HG03060 (cell line): ENCODE results near the gene BTNL3.
"Not testable (repeated sequence)": the region's sequence is repeated elsewhere in the genome, so short reads cannot be mapped to it uniquely, and the experiment has no call there.

Experiments used
- ATAC-seq: cut with Tn5 transposase; IDR thresholded peaks from one replicate; pipeline ENCODE4 v1.9.1; 2021; ENCODE audit warnings: low read depth, moderate number of reproducible peaks; ENCODE audit not compliant: unreplicated experiment

BTNL3 gene, protein sequence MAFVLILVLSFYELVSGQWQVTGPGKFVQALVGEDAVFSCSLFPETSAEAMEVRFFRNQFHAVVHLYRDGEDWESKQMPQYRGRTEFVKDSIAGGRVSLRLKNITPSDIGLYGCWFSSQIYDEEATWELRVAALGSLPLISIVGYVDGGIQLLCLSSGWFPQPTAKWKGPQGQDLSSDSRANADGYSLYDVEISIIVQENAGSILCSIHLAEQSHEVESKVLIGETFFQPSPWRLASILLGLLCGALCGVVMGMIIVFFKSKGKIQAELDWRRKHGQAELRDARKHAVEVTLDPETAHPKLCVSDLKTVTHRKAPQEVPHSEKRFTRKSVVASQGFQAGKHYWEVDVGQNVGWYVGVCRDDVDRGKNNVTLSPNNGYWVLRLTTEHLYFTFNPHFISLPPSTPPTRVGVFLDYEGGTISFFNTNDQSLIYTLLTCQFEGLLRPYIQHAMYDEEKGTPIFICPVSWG

DNA sequence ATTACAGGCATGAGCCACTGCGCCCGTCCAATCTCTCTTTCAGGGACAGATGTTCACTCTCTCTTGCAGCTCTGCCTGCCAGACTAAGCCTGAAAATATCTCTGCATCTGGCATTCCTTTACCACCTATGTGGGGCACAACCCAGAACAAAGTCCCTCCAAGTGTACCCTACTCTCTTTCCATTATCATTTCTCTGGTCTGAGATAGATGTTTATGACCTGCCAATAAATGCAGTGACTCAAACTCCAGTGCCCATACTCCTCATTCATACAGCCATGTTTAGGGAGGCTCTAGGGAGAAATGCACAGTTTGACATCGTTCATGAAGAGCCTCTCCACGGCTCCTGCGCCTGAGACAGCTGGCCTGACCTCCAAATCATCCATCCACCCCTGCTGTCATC is at the start of gene BTNL3:
TSS of gene BTNL3 (plus strand) at position 255 of the 400 bp plus-strand sequence. CDS start 183 bp downstream, outside the sequence.
- no peak for ATAC-seq

DNA sequence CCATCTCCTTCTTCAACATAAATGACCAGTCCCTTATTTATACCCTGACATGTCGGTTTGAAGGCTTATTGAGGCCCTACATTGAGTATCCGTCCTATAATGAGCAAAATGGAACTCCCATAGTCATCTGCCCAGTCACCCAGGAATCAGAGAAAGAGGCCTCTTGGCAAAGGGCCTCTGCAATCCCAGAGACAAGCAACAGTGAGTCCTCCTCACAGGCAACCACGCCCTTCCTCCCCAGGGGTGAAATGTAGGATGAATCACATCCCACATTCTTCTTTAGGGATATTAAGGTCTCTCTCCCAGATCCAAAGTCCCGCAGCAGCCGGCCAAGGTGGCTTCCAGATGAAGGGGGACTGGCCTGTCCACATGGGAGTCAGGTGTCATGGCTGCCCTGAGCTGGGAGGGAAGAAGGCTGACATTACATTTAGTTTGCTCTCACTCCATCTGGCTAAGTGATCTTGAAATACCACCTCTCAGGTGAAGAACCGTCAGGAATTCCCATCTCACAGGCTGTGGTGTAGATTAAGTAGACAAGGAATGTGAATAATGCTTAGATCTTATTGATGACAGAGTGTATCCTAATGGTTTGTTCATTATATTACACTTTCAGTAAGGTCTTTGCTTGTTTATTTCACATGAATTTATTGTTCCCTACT is 38.2 kb upstream of the BTNL3 start:
- ATAC-seq: no peak

DNA sequence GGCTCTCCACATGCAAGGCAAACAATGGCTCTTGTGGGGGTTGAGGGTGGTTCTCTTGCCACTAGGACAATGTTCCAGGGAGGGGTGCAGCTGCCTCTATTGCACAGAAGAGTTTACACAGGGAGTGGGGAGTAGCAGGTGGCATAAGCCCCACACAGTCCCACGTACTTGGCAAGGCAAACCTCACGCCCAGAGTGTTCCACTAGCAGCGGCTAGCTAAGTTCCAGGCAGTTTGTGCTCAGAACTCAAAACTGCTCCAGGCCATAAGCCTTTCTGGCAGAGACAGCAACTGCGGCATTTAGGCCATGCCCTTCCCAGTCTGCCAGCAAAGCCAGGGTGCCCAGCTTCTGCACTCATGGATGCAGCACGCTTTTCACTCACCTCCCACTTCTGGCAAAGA is 29.0 kb upstream of the BTNL3 start:
- no peak for ATAC-seq

DNA sequence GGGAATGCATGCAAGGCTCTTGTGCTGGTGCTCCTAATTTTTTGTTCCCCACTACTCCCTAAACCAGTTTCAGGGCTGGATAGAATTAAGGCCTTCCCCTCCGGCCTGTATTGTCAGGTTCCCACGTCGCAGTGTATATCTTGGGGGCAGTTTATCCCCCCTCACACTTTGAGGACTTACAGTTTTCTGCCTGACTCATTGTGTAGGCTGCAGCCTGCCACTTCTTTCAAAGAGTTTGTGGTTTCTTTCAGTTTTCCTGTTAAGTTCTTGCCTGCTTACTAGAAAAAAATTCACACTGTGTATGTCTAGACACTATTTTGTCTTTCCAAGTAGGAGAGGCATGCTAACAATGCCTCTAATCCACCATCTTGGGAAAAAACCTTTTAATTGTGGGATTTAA is 28.4 kb upstream of the BTNL3 start:
- ATAC-seq: no peak

DNA sequence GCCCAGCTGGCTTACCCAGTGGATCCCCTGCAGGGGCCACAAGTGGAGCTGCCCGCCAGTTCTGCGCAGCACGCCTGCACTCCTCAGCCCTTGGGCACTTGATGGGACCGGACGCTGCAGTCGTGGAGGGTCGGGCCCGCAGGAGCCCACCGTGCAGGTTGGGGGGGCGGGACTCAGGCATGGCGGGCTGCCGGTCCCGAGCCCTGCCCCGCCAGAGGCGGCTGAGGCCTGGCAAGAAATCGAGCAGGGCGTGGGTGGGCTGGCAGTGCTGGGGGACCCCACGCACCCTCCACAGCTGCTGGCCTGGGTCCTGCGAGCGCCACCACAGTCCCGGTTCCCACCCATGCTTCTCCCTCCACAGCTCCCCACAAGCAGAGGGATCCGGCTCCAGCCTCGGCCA is 19.2 kb upstream of the BTNL3 start:
- ATAC-seq: no peak

DNA sequence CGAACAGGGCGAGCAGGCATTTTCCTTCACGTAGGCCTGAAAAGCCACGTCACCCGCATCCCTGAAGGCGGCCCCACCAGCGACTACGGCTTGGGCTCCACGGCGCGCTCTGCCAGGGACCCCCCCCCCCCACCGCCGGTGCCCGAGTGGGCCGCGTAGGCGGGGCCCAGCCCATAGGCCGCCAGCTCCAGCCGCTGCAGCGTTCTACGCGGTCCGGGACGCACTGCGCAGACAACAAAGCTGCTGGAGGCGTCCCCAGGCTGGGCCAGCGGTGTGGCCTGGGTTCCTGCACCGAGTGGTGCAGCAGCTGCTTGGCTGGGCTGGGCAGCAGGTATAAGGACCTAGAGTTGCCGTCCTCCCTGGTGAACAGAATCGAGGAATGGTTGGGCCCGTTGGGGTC is 18.3 kb upstream of the BTNL3 start:
- no peak for ATAC-seq

DNA sequence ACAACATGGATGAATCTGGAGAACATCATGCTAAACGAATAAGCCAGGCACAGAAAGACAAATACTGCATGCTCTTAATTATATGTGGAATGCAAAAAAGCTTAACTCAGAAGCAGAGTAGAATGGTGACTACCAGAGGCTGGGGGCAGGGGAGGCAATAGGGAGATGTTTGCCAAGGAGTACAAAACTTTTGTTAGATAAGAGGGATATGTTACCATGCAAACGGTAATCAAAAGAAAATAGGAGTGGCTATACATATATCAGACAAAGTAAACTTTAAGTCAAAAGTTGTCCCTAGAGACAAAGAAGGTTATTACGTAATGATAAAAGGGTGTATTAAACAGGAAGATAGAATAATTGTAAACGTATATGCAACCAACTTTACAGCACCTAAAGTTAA is 17.8 kb upstream of the BTNL3 start:
- no peak for ATAC-seq

DNA sequence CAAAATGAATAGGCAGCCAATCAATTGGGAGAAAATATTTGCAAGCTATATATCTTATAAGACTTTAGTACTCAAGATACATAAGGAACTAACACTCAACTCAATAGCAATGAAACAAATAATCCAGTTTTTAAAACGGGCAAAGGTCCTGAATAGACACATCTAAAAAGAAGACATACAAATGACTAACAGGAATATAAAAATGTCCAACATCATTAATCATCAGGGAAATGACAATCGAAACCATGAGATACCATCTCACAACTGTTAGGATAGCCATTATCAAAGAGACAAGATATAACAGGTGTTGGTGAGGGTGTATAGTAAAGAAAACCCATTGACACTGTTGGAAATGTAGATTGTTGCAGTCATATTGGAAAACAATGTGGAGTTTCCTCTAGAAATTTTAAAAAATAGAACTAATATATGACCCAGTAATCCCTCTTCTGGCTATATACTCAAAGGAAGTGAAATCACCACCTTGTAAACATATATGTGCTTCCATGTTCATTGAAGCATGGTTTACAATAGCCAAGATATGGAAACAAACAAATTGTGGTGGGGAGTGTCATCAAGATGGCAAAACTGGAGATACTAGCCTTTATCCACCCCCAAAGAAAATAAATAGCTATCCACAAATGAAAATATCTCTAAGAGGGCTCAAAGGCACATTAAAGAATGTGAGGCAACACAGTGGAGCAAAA is 13.9 kb upstream of the BTNL3 start:
- peak; percentile 19 for ATAC-seq

DNA sequence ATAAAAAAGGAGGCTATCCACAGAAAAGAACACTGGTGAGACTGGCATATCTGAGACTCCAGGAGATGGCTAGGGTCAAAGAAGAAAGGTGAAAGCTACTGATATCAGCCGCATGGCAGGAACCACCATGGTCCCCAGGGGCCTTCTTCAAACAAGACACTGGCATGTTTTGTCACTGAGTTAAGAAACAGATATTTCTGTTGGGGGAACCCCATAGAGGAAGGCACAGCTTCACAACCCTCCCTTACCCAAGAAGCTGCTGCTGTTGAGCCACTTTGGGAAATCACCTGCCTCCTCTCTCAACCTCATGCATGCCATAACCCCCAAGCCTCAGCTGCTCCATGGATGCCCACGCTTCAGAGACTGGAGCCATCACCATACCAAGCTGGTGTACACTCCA is 13.3 kb upstream of the BTNL3 start:
- ATAC-seq: peak; percentile 84

DNA sequence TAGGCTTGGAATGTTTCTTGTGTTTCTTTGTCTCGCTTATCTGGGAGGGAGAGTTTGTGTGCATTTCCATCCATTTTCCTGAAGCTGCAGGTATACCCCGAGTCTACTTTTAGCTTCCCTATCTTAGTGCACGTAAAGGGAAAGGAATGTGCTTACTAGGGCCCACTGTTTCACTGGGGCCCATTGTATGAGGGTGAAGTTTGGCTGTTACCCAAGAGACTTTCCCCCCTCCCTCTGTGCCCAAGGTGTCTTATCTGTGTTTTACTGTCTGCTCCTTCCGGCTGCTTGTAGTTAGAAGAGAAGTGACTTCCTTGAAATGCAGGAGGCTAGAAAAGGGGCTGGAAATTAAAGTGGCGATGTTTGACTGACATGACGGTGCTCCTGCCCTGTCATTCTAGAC is 12.1 kb upstream of the BTNL3 start:
- no peak for ATAC-seq

DNA sequence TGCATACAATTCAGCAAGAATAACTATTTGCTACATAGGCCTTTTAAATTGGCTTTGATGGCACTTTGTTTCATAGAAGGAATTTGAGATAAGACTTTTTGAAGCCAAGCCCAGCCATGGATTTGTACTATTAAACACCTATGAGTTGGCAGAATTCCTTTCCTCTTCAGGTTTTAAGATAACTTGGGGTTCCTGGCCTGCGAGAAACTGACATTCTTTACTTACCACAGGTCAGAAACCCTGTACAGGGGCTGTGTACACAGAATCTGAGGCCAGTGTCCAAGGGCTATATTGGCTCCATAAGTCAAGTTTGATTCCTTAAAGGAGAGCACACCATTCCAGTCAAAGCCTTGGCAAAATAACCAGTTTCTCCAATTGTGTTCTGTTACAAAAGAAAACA is 10.8 kb upstream of the BTNL3 start:
- no peak for ATAC-seq

DNA sequence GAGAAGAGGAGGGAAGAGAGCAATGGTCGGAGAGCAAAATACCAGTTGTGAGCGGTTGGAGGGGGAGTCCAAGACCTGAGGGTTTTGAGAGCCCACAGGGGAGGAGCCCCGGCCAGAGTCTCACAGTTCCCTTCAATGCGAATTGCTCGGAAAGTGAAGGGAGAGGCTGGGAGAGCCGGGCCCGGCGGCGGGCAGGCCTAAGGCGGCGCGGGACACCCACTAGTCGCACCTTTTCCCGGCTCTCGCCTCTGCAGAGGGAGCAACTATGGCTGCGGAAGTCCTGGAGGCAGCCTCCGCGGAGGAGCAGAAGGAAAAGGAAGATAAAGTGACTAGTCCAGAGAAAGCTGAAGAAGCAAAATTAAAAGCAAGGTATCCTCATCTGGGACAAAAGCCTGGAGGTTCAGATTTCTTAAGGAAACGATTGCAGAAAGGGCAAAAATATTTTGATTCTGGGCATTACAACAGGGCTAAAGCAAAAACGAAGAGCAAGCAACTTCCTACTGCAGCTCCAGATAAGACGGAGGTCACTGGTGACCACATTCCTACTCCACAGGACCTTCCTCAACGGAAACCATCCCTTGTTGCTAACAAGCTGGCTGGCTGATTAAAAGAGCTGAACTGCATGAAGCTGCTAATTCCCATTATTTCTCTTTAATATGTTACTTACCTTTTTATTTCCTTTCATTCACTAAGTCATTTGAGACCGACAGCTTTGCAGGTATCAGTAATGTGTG is 6.5 kb upstream of the BTNL3 start:
- no peak for ATAC-seq

DNA sequence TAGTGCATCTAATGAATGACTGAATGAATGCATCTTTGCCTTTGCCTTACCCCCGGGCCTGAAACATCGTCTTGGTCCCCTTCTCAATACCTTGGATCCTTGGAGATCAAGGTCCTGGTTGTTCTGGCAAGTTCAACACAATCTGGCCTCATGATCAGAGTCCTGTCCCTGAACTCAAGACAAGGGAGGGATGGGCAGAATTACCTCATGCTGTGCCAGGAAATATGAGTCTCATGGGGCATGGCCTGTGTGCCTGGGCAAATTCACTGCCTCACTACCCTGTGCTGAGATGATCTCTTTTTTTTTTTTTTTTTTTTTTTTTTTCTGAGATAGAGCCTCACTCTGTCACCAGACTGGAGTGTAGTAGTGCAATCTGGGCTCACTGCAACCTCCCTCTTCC is 630 bp upstream of the BTNL3 start:
- no peak for ATAC-seq

DNA sequence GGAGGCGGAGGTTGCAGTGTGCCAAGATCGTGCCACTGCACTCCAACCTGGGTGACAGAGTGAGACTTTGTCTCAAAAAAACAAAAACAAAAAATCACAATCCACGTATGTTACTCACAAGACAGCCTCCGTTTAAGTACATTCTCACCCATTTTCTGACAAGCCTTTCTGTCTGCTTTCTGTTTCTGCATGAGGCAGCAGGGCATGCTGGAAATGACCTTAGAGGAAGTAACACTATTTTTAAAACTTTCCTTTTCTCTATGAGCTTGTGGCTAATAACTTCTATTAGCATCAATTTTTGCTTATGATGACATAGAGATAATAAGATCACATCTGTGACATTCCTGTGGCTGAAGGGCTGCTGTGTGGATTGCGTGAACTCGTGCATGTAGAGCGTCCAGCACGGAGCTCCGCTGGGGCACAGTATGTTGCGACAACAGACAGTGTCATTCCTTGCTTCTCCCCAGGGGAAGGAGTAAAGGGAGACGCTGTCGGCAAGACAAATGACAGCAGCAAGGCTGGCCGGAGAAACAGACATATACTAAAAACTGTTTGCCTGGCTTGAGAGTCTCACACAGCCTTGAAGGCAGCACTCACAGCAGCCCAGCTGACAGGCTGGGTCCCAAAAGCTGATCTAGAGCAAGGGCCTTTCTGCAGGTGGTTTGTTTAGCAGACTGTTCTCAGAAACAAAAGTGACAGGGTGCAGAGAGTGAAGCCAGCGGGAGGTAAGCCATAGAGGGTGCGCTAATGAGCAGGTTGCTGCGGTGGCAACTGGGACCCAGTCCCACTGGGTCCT is 1.6 kb downstream of the BTNL3 start:
- ATAC-seq: no peak

DNA sequence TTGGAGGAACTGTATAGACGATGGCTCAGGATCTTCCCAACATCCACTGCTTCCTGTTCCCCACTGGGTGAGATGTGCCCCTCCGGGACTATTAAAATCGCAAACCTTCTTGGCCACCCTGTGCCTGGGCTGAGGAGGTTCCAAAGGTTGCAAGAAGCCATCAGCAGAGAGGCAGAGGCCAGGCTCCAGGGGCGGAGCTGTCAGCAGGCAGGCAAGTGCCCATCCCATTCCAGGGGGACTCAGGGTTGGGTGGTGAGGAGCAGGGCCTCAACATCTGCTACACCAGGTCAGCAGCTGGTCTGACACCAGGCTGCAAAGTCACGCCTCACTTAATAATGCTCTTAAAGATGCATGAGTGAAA is 2.2 kb downstream of the BTNL3 start:
- ATAC-seq: no peak

DNA sequence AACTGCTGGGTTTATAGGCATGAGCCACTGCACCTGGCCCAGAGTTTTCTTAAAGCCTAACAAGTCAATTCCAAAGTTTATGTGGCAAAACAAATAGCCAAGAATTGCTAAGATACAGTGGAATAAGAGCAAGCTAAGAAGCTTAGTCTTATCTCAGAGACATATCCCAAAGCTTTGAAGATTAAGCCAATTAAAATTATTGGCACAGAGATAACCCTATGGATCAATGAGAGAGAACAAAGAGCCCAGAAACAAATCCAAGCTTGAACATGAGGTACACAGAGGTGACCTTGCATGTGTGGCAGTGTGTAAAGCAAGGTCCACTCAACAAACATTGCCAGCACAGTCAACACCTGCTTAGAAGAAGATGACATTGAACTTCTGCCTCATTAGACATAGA is 13.3 kb downstream of the BTNL3 start:
- ATAC-seq: no peak

DNA sequence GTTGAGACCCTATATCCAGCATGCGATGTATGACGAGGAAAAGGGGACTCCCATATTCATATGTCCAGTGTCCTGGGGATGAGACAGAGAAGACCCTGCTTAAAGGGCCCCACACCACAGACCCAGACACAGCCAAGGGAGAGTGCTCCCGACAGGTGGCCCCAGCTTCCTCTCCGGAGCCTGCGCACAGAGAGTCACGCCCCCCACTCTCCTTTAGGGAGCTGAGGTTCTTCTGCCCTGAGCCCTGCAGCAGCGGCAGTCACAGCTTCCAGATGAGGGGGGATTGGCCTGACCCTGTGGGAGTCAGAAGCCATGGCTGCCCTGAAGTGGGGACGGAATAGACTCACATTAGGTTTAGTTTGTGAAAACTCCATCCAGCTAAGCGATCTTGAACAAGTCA is 17.1 kb downstream of the BTNL3 start:
- no peak for ATAC-seq

DNA sequence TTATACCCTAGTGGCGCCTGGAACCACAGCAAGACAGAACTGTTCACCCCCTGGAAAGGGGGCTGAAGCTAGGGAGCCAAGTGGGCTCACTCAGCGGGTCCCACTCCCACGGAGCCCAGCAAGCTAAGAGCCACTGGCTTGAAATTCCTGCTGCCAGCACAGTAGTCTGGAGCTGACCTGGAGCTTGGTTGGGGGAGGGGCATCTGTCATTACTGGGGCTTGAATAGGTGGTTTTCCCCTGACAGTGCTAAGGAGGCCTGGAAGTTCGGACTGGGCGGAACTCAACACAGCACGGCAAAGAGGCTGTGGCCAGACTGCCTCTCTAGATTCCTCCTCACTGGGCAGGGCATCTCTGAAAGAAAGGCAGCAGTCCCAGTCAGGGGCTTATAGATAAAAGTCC is 19.5 kb downstream of the BTNL3 start:
- no peak for ATAC-seq

DNA sequence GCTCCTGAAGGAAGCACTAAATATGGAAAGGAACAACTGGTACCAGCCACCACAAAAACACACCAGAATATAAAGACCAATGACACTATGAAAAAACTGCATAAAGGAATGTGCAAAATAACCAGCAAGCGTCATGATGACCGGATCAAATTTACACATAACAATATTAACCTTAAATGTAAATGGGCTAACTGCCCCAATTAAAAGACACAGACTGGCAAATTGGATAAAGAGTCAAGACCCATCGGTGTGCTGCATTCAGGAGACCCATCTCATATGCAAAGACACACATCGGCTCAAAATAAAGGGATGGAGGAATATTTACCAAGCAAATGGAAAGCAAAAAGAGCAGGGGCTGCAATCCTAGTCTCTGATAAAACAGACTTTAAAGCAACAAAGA is 21.4 kb downstream of the BTNL3 start:
- not testable (repeated sequence) for ATAC-seq

DNA sequence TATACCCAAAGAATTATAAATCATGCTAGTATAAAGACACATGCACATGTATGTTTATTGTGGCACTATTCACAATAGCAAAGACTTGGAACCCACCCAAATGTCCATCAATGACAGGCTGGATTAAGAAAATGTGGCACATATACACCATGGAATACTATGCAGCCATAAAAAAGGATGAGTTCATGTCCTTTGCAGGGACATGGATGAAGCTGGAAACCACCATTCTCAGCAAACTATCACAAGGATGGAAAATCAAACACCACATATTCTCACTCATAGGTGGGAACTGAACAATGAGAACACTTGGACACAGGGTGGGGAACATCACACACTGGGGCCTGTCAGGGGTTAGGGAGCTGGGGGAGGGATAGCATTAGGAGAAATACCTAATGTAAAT is 26.0 kb downstream of the BTNL3 start:
- ATAC-seq: not testable (repeated sequence)
